ENCODE measurements around the gene NTM. TPM values are rescaled to one million over a fixed set of nuclear protein-coding genes. Genes with fewer than 3 reads are reported as not detected.
A peak's percentile ranks its signal among the peaks of the same experiment; 100 is the strongest.

Gene NTM
- total and polyA plus RNA-seq, 5 donors: 35.0 to 148 (median 88.2) TPM

DNA sequence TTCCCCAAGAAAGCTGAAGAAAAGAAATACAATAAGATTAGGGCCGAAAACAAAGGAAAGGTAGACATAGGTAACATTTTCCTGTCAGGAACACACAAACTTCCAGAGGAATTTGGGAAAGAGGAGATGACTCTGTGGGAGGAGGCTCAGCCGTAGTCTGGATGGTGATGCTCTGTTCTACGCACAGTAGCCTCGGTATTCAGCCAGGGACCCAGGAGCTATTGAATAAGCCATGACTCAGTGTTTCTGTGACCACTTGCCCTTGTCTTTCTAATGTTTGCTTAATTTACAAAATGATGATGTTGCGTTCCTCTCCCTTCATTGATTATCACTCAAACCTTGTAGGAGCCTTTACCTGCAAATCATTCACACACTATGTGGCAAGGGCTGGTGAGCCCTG is 745.0 kb downstream of the NTM start:
- WGBS: 90% methylated on average over 5 of the region's 5 CpGs
- ATAC-seq (no peak), DNase-seq (no peak)
- H3K27me3 ChIP-seq (ENCODE audit: control insufficient read depth, insufficient read depth): no peaks in the 10 kb centered on the region
- H3K4me1 ChIP-seq (ENCODE audit: control insufficient read depth, insufficient read depth, low read length): peaks cover 7% of the 10 kb centered on the region
- H3K27ac ChIP-seq (ENCODE audit: low read length): no peak overlapping the region
- no peaks in the 10 kb centered on the region for H3K9me3 ChIP-seq (ENCODE audit: control insufficient read depth, low read length)
- intact Hi-C loops (cut with DNase I): loop anchor here in 1 of 4 donors (5.0 kb wide), 1 partner anchor 203 kb away; no protein-coding TSS in a partner anchor
- no peak overlapping the region for H3K4me3 ChIP-seq (ENCODE audit: low read length)

DNA sequence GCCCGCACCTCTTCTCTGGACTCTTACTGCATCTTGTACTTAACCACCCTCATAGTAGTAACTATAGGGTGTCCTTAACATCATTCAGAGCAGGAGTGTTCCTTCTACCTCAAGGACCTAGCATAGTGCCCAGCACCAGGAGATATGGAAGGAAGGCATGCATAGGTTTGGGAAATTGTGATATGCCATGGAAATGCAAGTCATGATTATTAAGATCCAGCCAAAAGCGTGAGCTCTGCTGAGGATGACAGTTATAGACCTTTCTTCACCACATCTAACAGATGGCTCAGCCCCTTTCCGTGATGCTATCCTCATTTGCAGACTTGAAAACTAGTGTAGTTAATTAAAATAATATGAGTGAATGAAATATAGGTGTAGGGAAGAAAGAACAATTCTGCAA is 746.1 kb downstream of the NTM start:
- 93% methylated on average over 3 of the region's 3 CpGs for WGBS
- ATAC-seq (no peak), DNase-seq (no peak)
- Histone ChIP-seq H3K9me3 (ENCODE audit: control insufficient read depth, low read length) (no peaks in the 10 kb centered on the region), H3K4me1 (ENCODE audit: control insufficient read depth, insufficient read depth, low read length) (peaks cover 7% of the 10 kb centered on the region), H3K4me3 (ENCODE audit: low read length) (no peak overlapping the region), H3K27me3 (ENCODE audit: control insufficient read depth, insufficient read depth) (no peaks in the 10 kb centered on the region), H3K27ac (ENCODE audit: low read length) (no peak overlapping the region)
- intact Hi-C loops (cut with DNase I): loop anchor here in 1 of 4 donors (5.0 kb wide), 1 partner anchor 204 kb away; no protein-coding TSS in a partner anchor

DNA sequence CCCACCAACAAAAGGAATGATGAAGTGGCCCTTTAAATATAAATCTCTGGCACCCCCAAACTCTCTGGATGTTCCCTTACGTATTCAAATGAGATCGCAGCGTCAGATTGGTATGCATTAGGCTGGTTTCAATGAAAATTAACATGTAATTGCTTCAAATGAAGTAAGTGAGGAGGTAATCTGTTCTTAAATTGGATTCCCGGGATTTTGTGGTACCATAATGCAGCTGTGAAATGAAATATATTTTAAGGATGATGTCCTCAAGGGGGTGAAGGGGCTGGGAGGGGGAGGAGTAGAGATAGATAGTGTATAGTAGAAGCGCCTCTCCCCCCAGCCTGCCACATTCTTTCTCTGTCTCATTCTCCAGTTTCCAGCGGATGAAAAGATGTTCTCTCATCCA is 748.2 kb downstream of the NTM start:
- peaks cover 10% of the 10 kb centered on the region for H3K4me1 ChIP-seq (ENCODE audit: control insufficient read depth, insufficient read depth, low read length)
- 80% methylated on average over 6 of the region's 6 CpGs for WGBS
- H3K27me3 ChIP-seq (ENCODE audit: control insufficient read depth, insufficient read depth): no peaks in the 10 kb centered on the region
- no peaks in the 10 kb centered on the region for H3K9me3 ChIP-seq (ENCODE audit: control insufficient read depth, low read length)
- ATAC-seq (no peak), DNase-seq (no peak)
- H3K27ac ChIP-seq (ENCODE audit: low read length): no peak overlapping the region
- H3K4me3 ChIP-seq (ENCODE audit: low read length): no peak overlapping the region
- intact Hi-C loops (cut with DNase I): loop anchor here in 1 of 4 donors (5.0 kb wide), 1 partner anchor 206 kb away; no protein-coding TSS in a partner anchor

DNA sequence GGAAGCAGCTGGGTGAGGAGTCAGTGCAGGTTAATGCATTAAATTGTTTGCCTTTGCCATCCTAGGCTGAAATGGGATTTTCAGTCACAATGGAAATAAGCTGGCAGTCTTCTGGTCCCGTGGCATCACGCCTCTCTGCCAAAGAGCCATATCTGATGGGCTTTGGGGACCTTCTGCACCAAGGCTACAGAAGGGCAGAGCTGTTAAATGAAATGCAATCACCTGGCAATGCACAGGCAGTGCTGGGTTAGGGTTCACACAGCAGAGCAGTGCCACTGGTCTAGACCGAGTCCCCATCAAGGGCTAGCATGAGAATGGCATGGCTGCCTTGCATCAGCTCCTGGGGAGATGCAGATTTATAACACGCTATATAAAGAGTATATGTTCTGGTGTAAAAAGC is 749.2 kb downstream of the NTM start:
- intact Hi-C loops (cut with DNase I): loop anchor here in 1 of 4 donors (5.0 kb wide), 1 partner anchor 207 kb away; no protein-coding TSS in a partner anchor
- no peaks in the 10 kb centered on the region for H3K9me3 ChIP-seq (ENCODE audit: control insufficient read depth, low read length)
- no peak overlapping the region for H3K4me3 ChIP-seq (ENCODE audit: low read length)
- no peaks in the 10 kb centered on the region for H3K27me3 ChIP-seq (ENCODE audit: control insufficient read depth, insufficient read depth)
- peak in 1 of 3 donors; percentile 41 for DNase-seq
- 73% methylated on average over 4 of the region's 4 CpGs for WGBS
- H3K27ac ChIP-seq (ENCODE audit: low read length): no peak overlapping the region
- peaks cover 10% of the 10 kb centered on the region for H3K4me1 ChIP-seq (ENCODE audit: control insufficient read depth, insufficient read depth, low read length)
- peak in 1 of 2 donors; percentile 26 for ATAC-seq

DNA sequence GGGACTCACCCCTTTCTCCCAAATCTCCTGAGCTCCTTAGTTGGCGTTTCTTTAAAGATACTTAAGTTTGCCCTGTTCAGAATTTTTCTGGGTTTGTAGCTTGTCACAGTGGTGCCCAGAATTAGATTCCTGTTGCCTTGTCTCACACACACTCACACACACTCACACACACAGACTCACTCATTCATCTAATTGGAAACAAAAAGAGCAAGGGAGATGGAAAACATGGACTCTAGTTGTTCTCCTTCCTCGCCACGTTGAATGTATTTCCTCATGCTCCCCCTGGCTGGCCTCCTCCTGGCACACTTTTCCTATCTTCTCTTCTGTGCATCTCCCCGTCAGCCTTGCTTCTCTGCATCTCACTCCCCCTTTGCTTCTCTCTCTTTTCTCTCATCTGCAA is 752.3 kb downstream of the NTM start:
- Histone ChIP-seq H3K4me1 (ENCODE audit: control insufficient read depth, insufficient read depth, low read length) (peaks cover 13% of the 10 kb centered on the region), H3K9me3 (ENCODE audit: control insufficient read depth, low read length) (no peaks in the 10 kb centered on the region), H3K4me3 (ENCODE audit: low read length) (no peak overlapping the region), H3K27me3 (ENCODE audit: control insufficient read depth, insufficient read depth) (no peaks in the 10 kb centered on the region), H3K27ac (ENCODE audit: low read length) (no peak overlapping the region)
- DNase-seq (peak in 1 of 3 donors; percentile 9), ATAC-seq (no peak)
- WGBS: 54% methylated on average over 4 of the region's 4 CpGs
- intact Hi-C loops (cut with DNase I): loop anchor here in 3 of 4 donors (10.0 kb wide), 4 partner anchors 88 to 258 kb away; no protein-coding TSS in a partner anchor

DNA sequence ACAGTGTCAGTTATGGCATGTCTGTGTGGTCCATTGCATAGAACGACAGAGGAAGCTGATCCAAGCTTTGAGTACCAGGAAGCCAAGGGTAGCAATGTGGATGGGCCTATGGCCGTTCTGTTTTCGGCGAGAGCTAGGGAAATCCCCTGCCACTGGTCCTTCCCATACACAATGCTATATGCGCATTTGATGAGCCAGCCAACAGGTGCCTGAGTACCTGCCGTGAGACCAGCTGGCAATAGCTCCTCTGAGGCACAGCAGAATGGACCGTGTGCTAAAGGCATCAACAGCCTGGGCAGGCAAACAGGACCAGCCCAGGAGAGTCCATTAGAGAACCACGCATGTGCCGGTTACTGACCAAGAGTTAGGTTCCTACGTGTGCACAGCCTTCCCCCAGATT is 753.0 kb downstream of the NTM start:
- no peak for ATAC-seq
- intact Hi-C loops (cut with DNase I): loop anchor here in 3 of 4 donors (10.0 kb wide), 4 partner anchors 89 to 259 kb away; no protein-coding TSS in a partner anchor
- H3K4me3 ChIP-seq (ENCODE audit: low read length): no peak overlapping the region
- H3K27ac ChIP-seq (ENCODE audit: low read length): no peak overlapping the region
- H3K4me1 ChIP-seq (ENCODE audit: control insufficient read depth, insufficient read depth, low read length): peaks cover 11% of the 10 kb centered on the region
- H3K9me3 ChIP-seq (ENCODE audit: control insufficient read depth, low read length): no peaks in the 10 kb centered on the region
- 85% methylated on average over 10 of the region's 10 CpGs for WGBS
- DNase-seq: peak in 1 of 3 donors; percentile 7
- no peaks in the 10 kb centered on the region for H3K27me3 ChIP-seq (ENCODE audit: control insufficient read depth, insufficient read depth)

DNA sequence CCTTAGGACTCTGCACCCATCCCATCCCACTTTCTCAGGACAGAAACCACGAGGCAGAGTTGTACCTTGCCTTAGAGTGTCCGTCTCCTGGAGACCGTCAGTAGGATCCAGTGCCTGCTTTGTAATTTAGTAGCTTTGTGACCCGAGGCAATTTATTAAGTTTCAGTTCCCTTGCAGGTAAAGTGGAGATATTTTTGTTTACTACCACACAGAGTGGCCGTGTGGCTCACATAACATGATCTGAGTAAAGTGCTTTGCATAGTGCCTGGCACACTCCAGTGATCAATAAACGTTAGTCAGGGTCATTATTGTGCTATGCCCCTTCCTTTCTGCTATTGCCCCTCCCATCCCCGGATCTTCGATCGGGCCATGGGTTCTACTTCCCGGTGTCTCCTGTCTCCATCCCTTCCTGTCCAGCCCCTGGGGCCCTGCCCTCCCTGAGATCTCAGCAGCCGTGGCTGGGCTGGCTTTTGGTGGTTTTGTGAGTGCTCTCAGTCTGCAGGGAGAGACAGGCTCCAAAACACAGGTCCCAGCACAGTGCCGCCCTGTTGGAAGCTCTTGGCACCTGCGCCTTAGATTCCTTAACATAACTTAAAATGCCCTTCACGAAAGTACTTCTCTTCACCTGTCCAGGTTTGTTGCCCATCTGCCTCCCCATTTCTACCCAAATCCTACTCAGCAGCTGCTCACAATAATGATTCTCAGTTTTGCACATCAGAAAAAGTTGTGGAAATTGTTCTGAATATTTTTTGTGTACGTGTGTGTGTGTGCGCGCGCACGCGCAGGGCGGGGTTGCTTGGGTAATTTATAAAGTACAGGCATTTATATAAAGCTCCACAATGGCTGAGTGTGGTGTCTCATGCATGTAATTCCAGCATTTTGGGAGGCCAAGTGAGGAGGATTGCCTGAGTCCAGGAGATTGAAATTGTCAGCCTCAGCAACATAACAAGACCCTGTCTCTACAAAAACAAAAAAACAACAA is 753.7 kb downstream of the NTM start:
- H3K4me3 ChIP-seq (ENCODE audit: low read length): no peak overlapping the region
- H3K27me3 ChIP-seq (ENCODE audit: control insufficient read depth, insufficient read depth): no peaks in the 10 kb centered on the region
- peak in 1 of 3 donors; percentile 32 for DNase-seq
- H3K27ac ChIP-seq (ENCODE audit: low read length): no peak overlapping the region
- no peaks in the 10 kb centered on the region for H3K9me3 ChIP-seq (ENCODE audit: control insufficient read depth, low read length)
- H3K4me1 ChIP-seq (ENCODE audit: control insufficient read depth, insufficient read depth, low read length): peaks cover 7% of the 10 kb centered on the region
- 82% methylated on average over 21 of the region's 21 CpGs for WGBS
- no peak for ATAC-seq
- intact Hi-C loops (cut with DNase I): loop anchor here in 3 of 4 donors (10.0 kb wide), 4 partner anchors 89 to 259 kb away; no protein-coding TSS in a partner anchor

DNA sequence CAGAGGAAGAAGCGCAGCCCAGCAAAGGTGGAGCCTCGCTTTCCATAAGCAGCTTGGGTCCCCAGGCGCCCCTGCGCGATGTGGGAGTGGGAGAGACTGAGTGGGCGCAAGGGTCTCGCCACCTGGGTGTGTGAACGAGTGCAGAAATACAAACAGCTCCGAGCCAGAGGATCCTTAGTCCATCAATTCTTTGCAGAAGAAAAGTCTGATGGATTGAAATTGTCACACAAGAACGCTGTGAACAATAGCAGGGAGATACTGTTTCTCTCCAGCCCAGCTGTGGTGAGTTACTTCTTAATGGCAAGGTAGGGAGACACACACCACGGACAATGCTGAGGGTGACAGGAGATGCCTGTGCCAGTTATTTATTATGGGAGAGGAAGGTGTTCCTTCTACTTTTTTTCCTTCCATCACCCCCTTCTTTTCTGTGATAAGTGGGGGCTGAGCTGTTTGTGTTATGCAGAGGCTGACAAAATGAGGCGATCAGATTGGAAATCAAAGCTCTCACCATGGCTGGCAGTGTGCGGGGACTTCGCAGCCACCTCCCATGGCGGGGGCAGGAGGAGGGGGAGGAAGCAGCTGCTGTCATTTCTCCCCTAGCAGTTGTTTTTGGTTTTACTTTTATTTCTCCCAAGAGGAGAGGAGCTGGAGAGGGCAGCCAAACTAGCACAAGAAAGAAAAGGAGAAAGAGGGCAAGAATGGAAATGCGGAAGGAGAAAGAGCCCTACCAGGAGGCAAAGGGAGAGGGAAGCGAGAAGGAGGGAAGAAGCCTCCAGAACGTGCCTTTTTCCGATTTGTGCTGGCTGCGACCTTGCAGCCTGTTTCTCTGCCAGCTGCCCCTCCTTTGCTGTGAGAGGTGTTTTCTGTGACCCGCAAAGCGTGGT is 755.8 kb downstream of the NTM start:
- Histone ChIP-seq H3K4me1 (ENCODE audit: control insufficient read depth, insufficient read depth, low read length) (peaks cover 5% of the 10 kb centered on the region), H3K4me3 (ENCODE audit: low read length) (peak overlapping the region; percentile 55), H3K27ac (ENCODE audit: low read length) (peak overlapping the region; percentile 77), H3K9me3 (ENCODE audit: control insufficient read depth, low read length) (no peaks in the 10 kb centered on the region), H3K27me3 (ENCODE audit: control insufficient read depth, insufficient read depth) (no peaks in the 10 kb centered on the region)
- WGBS: 14% methylated on average over 22 of the region's 22 CpGs
- intact Hi-C loops (cut with DNase I): loop anchor here (5.0 to 10.0 kb wide), 6 partner anchors 91 to 261 kb away; no protein-coding TSS in a partner anchor
- peak; percentile 52 to 65 for ATAC-seq
- peak in 2 of 3 donors; percentile 70 to 73 for DNase-seq

DNA sequence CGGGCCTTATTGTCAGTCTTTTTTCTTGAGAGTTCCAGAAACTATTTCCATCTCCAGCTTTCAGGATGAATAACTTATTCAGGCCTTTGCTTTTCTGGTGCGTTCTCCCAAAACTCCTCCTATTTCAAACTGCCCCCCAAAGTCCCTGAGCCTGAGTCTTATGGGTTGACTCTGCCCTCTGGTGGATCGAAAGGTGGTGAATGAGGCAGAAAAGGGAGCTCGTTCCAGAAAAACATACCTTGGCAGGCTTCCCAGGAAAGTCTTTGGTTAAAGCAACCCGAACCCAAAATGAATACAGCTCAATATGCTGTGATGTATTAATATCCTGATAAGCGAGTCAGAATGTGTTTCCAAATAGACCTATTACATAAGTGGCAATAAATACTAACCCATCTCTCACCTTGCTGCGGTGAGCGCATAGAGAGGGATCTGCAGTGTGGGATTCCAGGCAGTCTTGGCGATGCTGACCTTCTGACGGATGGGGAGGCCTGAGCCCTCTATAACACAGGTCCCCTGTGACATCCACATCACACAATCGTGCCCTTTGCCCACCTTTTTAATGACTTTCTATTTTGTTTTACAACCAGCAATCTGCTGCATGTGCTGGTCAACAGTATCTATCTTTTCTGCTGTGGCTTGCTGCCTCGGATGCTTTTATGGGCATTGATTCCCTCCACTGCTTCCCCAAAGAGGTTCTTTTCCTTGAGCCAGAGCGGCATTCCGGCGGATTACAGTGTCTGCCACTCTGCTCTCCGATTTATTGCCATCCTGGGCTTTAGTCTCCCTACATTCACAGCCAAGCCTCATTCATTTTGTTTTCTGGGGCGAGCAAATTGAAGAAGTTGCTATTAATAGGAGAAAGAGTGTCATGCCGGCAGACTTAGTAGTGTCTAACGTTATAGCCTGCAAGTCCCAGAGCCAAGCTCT is 756.8 kb downstream of the NTM start:
- intact Hi-C loops (cut with DNase I): loop anchor here (5.0 to 10.0 kb wide), 6 partner anchors 92 to 262 kb away; no protein-coding TSS in a partner anchor
- Histone ChIP-seq H3K9me3 (ENCODE audit: control insufficient read depth, low read length) (no peaks in the 10 kb centered on the region), H3K27ac (ENCODE audit: low read length) (peak overlapping the region; percentile 77), H3K4me3 (ENCODE audit: low read length) (peak overlapping the region; percentile 55), H3K27me3 (ENCODE audit: control insufficient read depth, insufficient read depth) (no peaks in the 10 kb centered on the region), H3K4me1 (ENCODE audit: control insufficient read depth, insufficient read depth, low read length) (peaks cover 5% of the 10 kb centered on the region)
- DNase-seq: peak; percentile 65 to 77 (median 72)
- WGBS: 29% methylated on average over 19 of the region's 19 CpGs
- ATAC-seq: peak; percentile 75 to 88
